ENCODE results near the gene SHLD2. TPM values are rescaled to one million over a fixed set of nuclear protein-coding genes. Genes with fewer than 3 reads are reported as not detected.
A peak's percentile ranks its signal among the peaks of the same experiment; 100 is the strongest.
"Not testable (repeated sequence)": the region's sequence is repeated elsewhere in the genome, so short reads cannot be mapped to it uniquely, and the experiment has no call there.

Gene SHLD2
- total RNA-seq, 4 donors from 2014 or later = 17.1 to 61.6 (median 30.2) TPM

GRCh38 chr10:87127048-87127447, 32.0 kb downstream of the SHLD2 start:
- H3K27ac ChIP-seq; intact Hi-C loops (cut with DNase I; ENCODE audit: low total_unique reads); H3K27me3 ChIP-seq; H3K4me1 ChIP-seq; DNase-seq; H3K4me3 ChIP-seq; H3K36me3 ChIP-seq; H3K9me3 ChIP-seq: not testable (repeated sequence)

DNA sequence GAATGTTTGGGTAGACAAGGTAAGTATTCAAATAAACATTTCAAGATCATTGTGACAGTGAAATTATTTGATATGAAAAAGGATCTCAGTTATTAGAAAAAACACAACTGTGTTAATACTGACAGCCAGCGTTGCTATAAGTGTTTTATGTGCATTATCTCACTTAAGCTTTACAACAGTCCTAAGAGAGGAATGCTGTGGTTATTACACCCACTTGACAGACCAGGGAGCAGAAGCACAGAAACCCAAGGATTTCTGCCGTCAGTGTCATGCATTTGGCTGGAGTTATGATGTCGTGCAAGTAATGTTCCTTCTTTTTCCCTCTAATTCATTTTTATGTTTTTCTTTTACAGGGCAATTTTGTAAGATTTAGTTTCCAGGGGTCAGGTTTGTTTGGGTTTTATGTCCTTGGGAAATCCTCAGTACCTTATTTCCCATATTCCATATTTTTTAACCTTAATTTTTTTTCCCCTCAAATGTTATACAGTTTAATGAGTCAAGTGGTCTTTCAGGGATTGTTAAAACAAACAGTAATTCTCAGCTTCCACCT, 32.7 kb downstream of the SHLD2 start:
- H3K9me3 ChIP-seq; intact Hi-C loops (cut with DNase I; ENCODE audit: low total_unique reads); H3K4me3 ChIP-seq: not testable (repeated sequence)

GRCh38 chr10:87132176-87132575, 37.2 kb downstream of the SHLD2 start:
- H3K9me3 ChIP-seq; H3K4me1 ChIP-seq; H3K4me3 ChIP-seq; H3K36me3 ChIP-seq; DNase-seq; H3K27ac ChIP-seq; H3K27me3 ChIP-seq; intact Hi-C loops (cut with DNase I; ENCODE audit: low total_unique reads): not testable (repeated sequence)

More for the DNA sequence above, 32.7 kb downstream of the SHLD2 start:
- DNase-seq, H3K36me3 ChIP-seq, H3K27me3 ChIP-seq, H3K4me1 ChIP-seq, H3K27ac ChIP-seq: not testable (repeated sequence)

DNA sequence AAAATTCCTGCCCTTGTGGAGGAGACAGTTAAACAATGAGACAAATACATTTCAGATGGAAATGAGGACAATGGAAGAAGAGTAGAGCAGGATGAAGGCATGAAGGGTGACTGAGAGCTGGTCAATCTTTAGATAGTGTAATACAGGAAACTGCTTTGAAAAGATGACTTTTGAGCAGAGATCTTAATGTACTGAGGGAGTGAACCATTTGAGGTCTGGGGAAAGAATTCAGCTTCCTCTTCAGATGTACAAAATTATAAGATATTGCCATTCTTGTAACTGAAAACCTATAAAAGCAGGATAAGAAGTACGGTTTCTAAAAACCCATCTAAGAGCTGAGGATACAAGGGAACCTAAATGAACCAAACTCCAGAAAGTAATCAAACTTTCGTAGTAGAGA, 38.9 kb downstream of the SHLD2 start:
- H3K4me3 ChIP-seq; intact Hi-C loops (cut with DNase I; ENCODE audit: low total_unique reads); H3K27me3 ChIP-seq; H3K27ac ChIP-seq; H3K9me3 ChIP-seq; H3K4me1 ChIP-seq; DNase-seq; H3K36me3 ChIP-seq: not testable (repeated sequence)

DNA sequence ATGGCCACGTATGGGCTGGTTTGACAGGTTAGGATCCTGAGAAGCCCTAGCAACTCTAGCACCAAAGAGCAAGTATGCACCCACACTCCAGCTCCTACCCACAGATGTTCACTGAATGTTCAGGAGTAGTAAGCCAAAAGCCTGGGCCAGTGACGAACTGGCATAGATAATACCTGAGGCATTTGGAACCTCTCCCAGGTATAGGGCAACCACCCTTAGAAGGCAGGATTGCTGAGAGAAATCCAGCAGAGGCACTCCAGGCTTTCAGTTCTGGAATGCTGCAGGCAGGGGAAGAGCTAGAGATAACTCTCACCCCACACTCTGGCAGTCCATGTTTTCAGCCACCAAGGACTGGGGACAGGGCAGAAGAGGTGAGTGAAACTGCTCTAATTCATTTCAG, 39.4 kb downstream of the SHLD2 start:
- H3K27ac ChIP-seq; H3K9me3 ChIP-seq; H3K36me3 ChIP-seq; intact Hi-C loops (cut with DNase I; ENCODE audit: low total_unique reads); H3K27me3 ChIP-seq; H3K4me1 ChIP-seq; H3K4me3 ChIP-seq; DNase-seq: not testable (repeated sequence)

- intact Hi-C loops (cut with DNase I; ENCODE audit: low total_unique reads); H3K36me3 ChIP-seq; H3K27me3 ChIP-seq; H3K4me3 ChIP-seq; H3K27ac ChIP-seq; DNase-seq; H3K9me3 ChIP-seq; H3K4me1 ChIP-seq: not testable (repeated sequence)
Measured at GRCh38 chr10:87137478-87137877, 42.5 kb downstream of the SHLD2 start.

DNA sequence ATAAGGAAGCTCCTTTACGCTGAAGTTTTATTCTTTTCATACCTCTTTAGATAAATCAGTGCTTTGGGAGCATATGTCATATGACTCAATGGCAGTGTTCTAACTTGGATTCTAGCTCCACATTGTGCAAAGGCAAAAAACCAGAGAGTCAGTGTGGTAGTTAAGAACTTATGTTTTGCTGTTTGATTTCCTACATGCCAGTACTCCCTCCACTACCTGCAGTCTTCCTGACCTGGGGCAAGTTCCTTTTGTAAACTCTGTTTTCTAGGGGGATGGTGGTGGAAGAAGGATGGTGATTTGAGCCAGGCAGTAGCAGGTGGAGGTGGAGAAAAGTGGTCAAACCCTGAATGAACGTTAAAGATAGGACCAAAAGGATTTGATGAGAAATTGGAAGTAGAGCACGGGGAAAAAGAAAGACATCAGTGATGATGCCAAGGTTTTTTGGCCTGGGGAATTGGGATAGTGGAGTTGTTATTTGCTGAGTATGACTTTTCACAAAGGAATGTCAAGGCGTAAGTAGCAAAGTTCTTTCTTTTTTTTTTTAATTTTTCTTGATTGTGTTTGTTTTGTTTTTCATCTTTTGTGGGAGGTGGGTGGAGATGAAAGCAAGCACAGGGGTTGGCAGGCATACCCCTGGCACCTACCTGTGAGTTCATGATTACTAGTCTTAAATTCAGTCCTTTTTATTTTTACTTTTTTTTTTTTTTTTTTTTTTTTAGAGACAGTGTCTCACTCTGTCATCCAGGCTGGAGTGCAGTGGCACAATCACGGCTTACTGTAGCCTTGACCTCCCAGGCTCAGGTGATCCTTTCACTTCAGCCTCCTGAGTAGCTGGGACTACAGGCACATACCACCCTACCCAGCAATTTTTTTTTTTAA, 47.5 kb downstream of the SHLD2 start:
- peak overlapping the region; percentile 51 to 59 for H3K27ac ChIP-seq
- not testable (repeated sequence) for H3K4me3 ChIP-seq

DNA sequence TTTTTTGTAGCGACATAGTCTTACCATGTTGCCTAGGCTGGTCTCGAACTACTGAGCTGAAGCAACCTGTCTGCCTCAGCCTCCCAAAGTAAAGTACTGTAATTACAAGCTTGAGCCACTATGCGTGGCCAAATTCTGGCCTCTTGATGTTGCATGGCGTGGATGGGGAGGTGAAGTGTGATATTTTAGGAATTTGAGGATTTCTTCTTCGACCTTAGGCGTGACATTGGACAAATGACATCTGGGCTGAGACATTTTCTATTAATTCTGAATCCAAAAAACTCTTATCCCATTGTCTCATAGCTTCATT, 48.1 kb downstream of the SHLD2 start:
- DNase-seq; H3K36me3 ChIP-seq; intact Hi-C loops (cut with DNase I; ENCODE audit: low total_unique reads); H3K4me1 ChIP-seq; H3K9me3 ChIP-seq; H3K27me3 ChIP-seq; H3K4me3 ChIP-seq: not testable (repeated sequence)
- peak overlapping the region; percentile 51 to 59 for H3K27ac ChIP-seq

More for the DNA sequence above, 47.5 kb downstream of the SHLD2 start:
- H3K9me3 ChIP-seq; H3K36me3 ChIP-seq; H3K4me1 ChIP-seq; intact Hi-C loops (cut with DNase I; ENCODE audit: low total_unique reads); H3K27me3 ChIP-seq: not testable (repeated sequence)
- peak in 1 of 2 donors; percentile 35 for DNase-seq

- H3K4me3 ChIP-seq; intact Hi-C loops (cut with DNase I; ENCODE audit: low total_unique reads); H3K27ac ChIP-seq; H3K9me3 ChIP-seq; H3K4me1 ChIP-seq; H3K36me3 ChIP-seq; DNase-seq; H3K27me3 ChIP-seq: not testable (repeated sequence)
Measured at GRCh38 chr10:87145598-87145997, 50.6 kb downstream of the SHLD2 start.

DNA sequence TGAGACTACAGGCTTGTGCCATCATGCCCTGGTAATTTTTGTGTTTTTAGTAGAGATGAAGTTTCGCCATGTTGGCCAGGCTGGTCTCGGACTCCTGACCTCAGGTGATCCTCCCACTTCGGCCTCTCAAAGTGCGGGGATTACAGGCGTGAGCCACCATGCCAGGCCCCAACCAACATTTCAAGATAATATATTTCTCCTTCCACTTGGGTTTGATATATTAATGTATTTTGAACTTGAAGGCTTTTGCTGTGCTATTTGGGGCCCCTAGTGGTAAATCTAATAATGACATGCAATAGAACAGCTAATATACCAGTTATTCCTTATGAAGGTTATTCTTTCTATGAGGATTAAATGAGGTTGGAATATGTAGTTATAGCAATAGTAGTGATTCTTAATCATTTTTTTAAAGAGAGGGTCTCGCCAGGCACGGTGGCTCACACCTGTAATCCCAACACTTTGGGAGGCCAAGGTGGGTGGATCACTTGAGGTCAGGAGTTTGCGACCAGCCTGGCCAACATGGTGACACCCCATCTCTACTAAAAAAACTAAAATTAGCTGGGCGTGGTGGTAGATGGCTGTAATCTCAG, 54.1 kb downstream of the SHLD2 start:
- H3K4me3 ChIP-seq; H3K36me3 ChIP-seq; intact Hi-C loops (cut with DNase I; ENCODE audit: low total_unique reads); H3K9me3 ChIP-seq; H3K27me3 ChIP-seq; H3K27ac ChIP-seq; DNase-seq; H3K4me1 ChIP-seq: not testable (repeated sequence)

DNA sequence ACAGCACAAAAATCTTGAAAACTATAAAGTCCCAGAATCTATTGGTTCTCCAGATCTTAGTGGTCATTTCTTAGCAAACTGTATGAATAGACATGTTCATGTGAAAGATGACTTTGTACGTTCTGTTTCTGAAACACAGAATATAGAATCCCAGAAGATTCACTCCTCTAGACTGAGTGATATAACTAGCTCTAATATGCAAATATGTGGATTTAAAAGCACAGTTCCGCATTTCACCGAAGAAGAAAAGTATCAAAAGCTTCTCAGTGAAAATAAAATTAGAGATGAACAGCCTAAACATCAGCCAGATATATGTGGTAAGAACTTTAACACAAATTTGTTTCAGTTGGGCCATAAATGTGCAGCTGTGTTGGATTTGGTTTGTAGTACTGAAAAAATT, 56.5 kb downstream of the SHLD2 start:
- H3K9me3 ChIP-seq; intact Hi-C loops (cut with DNase I; ENCODE audit: low total_unique reads); H3K36me3 ChIP-seq; H3K27me3 ChIP-seq; DNase-seq; H3K4me3 ChIP-seq; H3K27ac ChIP-seq; H3K4me1 ChIP-seq: not testable (repeated sequence)

- H3K4me1 ChIP-seq; intact Hi-C loops (cut with DNase I; ENCODE audit: low total_unique reads); H3K27me3 ChIP-seq; H3K27ac ChIP-seq; DNase-seq; H3K4me3 ChIP-seq; H3K9me3 ChIP-seq; H3K36me3 ChIP-seq: not testable (repeated sequence)
Measured at GRCh38 chr10:87156841-87157240, 61.8 kb downstream of the SHLD2 start.

GRCh38 chr10:87157821-87158220, 62.8 kb downstream of the SHLD2 start:
- H3K4me1 ChIP-seq; H3K36me3 ChIP-seq; intact Hi-C loops (cut with DNase I; ENCODE audit: low total_unique reads); H3K4me3 ChIP-seq; H3K9me3 ChIP-seq; DNase-seq; H3K27me3 ChIP-seq; H3K27ac ChIP-seq: not testable (repeated sequence)

All from uterus (tissue), 4 donors.